Smooth muscle cell of the pulmonary artery (primary cell): Measurements from ENCODE around the gene SIRT7. TPM values are rescaled to one million over a fixed set of nuclear protein-coding genes. Genes with fewer than 3 reads are reported as not detected.

Source experiments
- total RNA-seq: library from RNA; depleted of rRNA; stranded (reverse); fragments of >200 nt; gene quantifications from 2 replicates; pipeline ENCODE4 v1.2.3, GENCODE V29; 2014

The SIRT7 gene
- total RNA-seq: 12.8 and 20.4 TPM in 2 replicates

GRCh38 chr17:81917565-81918332 lies at the start of gene SIRT7:
Gene SIRT7, minus strand, starts transcription at chr17:81918176. Its CDS starts 45 bp downstream, at chr17:81918131.

GRCh38 chr17:81961087-81961511 lies 43.1 kb upstream of the SIRT7 start, which contains the start of gene NOTUM:
Gene NOTUM, minus strand, starts transcription at chr17:81961187. Its CDS starts 278 bp downstream, at chr17:81960909.

GRCh38 chr17:81947189-81947588 lies 29.2 kb upstream of the SIRT7 start, which contains the start of gene MYADML2:
Gene MYADML2, minus strand, starts transcription at chr17:81947233. Its CDS starts 5,492 bp downstream, at chr17:81941741.

GRCh38 chr17:81927653-81928543 lies 9.9 kb upstream of the SIRT7 start, which contains the start of gene MAFG:
Gene MAFG, minus strand, starts transcription at chr17:81927735. Its CDS starts 4,550 bp downstream, at chr17:81923185.

GRCh38 chr17:81911277-81911961 lies 6.6 kb downstream of the SIRT7 start, which contains the start of gene PCYT2:
Gene PCYT2, minus strand, starts transcription at chr17:81911399. Its CDS starts 44 bp downstream, at chr17:81911355.

GRCh38 chr17:81902023-81902652 lies 15.8 kb downstream of the SIRT7 start, which contains the start of gene NPB:
Gene NPB, plus strand, starts transcription at chr17:81902238. Its CDS starts 40 bp downstream, at chr17:81902278.

GRCh38 chr17:81870981-81871386 lies 47.0 kb downstream of the SIRT7 start, which contains the start of gene ARHGDIA:
Gene ARHGDIA, minus strand, starts transcription at chr17:81871337. Its CDS starts 1,407 bp downstream, at chr17:81869930.

Other genes with a start within 250 kb of the SIRT7 start
- 17.1 and 18.2 TPM in 2 replicates for gene ARL16, start 234.4 kb downstream of the SIRT7 start, total RNA-seq
- 75.7 and 112 TPM in 2 replicates for gene HGS, start 234.2 kb downstream of the SIRT7 start, total RNA-seq
- 7.2 and 10.0 TPM in 2 replicates for gene MRPL12, start 214.8 kb downstream of the SIRT7 start, total RNA-seq
- 5.5 and 8.6 TPM in 2 replicates for gene SLC25A10, start 205.9 kb downstream of the SIRT7 start, total RNA-seq
- not detected in 2 replicates for gene GCGR, start 114.0 kb downstream of the SIRT7 start, total RNA-seq
- 122 and 125 TPM in 2 replicates for gene MCRIP1, start 84.9 kb downstream of the SIRT7 start, total RNA-seq
- not detected in 2 replicates for gene PPP1R27, start 83.1 kb downstream of the SIRT7 start, total RNA-seq
- 3,676 and 4,428 TPM in 2 replicates for gene P4HB, start 57.6 kb downstream of the SIRT7 start, total RNA-seq
- 216 and 298 TPM in 2 replicates for gene ARHGDIA, start 46.8 kb downstream of the SIRT7 start, total RNA-seq
- gene ALYREF, start 26.6 kb downstream of the SIRT7 start, total RNA-seq: 64.1 and 80.7 TPM in 2 replicates
- gene ANAPC11, start 26.5 kb downstream of the SIRT7 start, total RNA-seq: 106 TPM in 2 replicates
- gene NPB, start 15.9 kb downstream of the SIRT7 start, total RNA-seq: 0.39 and 0.92 TPM in 2 replicates
- 29.5 and 50.7 TPM in 2 replicates for gene PCYT2, start 6.8 kb downstream of the SIRT7 start, total RNA-seq
- gene MAFG, start 9.6 kb upstream of the SIRT7 start, total RNA-seq: 21.5 and 38.8 TPM in 2 replicates
- gene PYCR1, start 19.1 kb upstream of the SIRT7 start, total RNA-seq: 140 and 202 TPM in 2 replicates
- not detected in 2 replicates for gene MYADML2, start 29.1 kb upstream of the SIRT7 start, total RNA-seq
- gene NOTUM, start 43.0 kb upstream of the SIRT7 start, total RNA-seq: 0.13 TPM in 1 of 2 replicates, not detected in the other
- 19.7 and 31.8 TPM in 2 replicates for gene ASPSCR1, start 59.5 kb upstream of the SIRT7 start, total RNA-seq
- 10.2 and 12.8 TPM in 2 replicates for gene CENPX, start 104.7 kb upstream of the SIRT7 start, total RNA-seq
- gene LRRC45, start 105.1 kb upstream of the SIRT7 start, total RNA-seq: 8.5 and 10.1 TPM in 2 replicates
- 4.6 and 11.7 TPM in 2 replicates for gene RAC3, start 113.5 kb upstream of the SIRT7 start, total RNA-seq
- gene DCXR, start 119.5 kb upstream of the SIRT7 start, total RNA-seq: 25.3 and 37.0 TPM in 2 replicates
- 54.0 and 89.8 TPM in 2 replicates for gene RFNG, start 133.6 kb upstream of the SIRT7 start, total RNA-seq
- 75.1 and 103 TPM in 2 replicates for gene GPS1, start 133.7 kb upstream of the SIRT7 start, total RNA-seq
- gene DUS1L, start 147.6 kb upstream of the SIRT7 start, total RNA-seq: 38.6 and 57.9 TPM in 2 replicates
- gene FASN, start 180.1 kb upstream of the SIRT7 start, total RNA-seq: 126 and 301 TPM in 2 replicates